CD4-positive, alpha-beta T cell treated with Interleukin-10 for 1 hour (primary cell): ENCODE data around the gene CLEC16A.
"Not testable (repeated sequence)": the region's sequence is repeated elsewhere in the genome, so short reads cannot be mapped to it uniquely, and the experiment has no call there.

Experiments
- DNase-seq: peaks from one replicate; pipeline ENCODE4 v3.0.0-alpha.2; 2020

Gene CLEC16A

GRCh38 chr16:10926867-10927266, 17.5 kb upstream of the CLEC16A start:
- no peak for DNase-seq

- no peak for DNase-seq
Observed at GRCh38 chr16:10927497-10928112, 16.8 kb upstream of the CLEC16A start.

GRCh38 chr16:10929097-10929496, 15.3 kb upstream of the CLEC16A start:
- not testable (repeated sequence) for DNase-seq

- no peak for DNase-seq
Observed at GRCh38 chr16:10929853-10930754, 14.3 kb upstream of the CLEC16A start.

GRCh38 chr16:10930755-10931093, 13.6 kb upstream of the CLEC16A start:
- no peak for DNase-seq

GRCh38 chr16:10931134-10931533, 13.2 kb upstream of the CLEC16A start:
- no peak for DNase-seq

- DNase-seq, result no peak
Observed at GRCh38 chr16:10931977-10932632, 12.3 kb upstream of the CLEC16A start.

- no peak for DNase-seq
Observed at GRCh38 chr16:10932959-10933710, 11.2 kb upstream of the CLEC16A start.

GRCh38 chr16:10933865-10934264, 10.5 kb upstream of the CLEC16A start:
- DNase-seq, result no peak

GRCh38 chr16:10934325-10935107, 9.8 kb upstream of the CLEC16A start:
- DNase-seq, result no peak

- DNase-seq, result no peak
Observed at GRCh38 chr16:10935226-10935915, 9.0 kb upstream of the CLEC16A start.

- no peak for DNase-seq
Observed at GRCh38 chr16:10936272-10936984, 7.9 kb upstream of the CLEC16A start.

GRCh38 chr16:10937068-10937859, 7.1 kb upstream of the CLEC16A start:
- no peak for DNase-seq

- DNase-seq, result peak; percentile 19
Observed at GRCh38 chr16:10938321-10938720, 6.0 kb upstream of the CLEC16A start.

GRCh38 chr16:10938796-10939648, 5.3 kb upstream of the CLEC16A start:
- DNase-seq, result no peak

- no peak for DNase-seq
Observed at GRCh38 chr16:10939649-10940234, 4.6 kb upstream of the CLEC16A start.

- DNase-seq, result no peak
Observed at GRCh38 chr16:10940501-10941079, 3.8 kb upstream of the CLEC16A start.
